DND-41 (cell line): Measurements from ENCODE around the gene ANP32E.

Source experiments
- ATAC-seq: fragments of 200-7000 bp; cut with Tn5 transposase; 3 replicates; pipeline ENCODE4 v1.9.1; 2021; ENCODE audit warnings: low read depth; ENCODE audit not compliant: insufficient read depth
- DNase-seq: peaks from one replicate; pipeline ENCODE4 v3.0.0-alpha.2; 2020
- H2AFZ ChIP-seq: 2 replicates; pipeline ENCODE4 v1.6.0; 2012; ENCODE audit warnings: low read depth, low read length
- H3K27ac ChIP-seq: 2 replicates; pipeline ENCODE4 v1.5.1; 2012; ENCODE audit warnings: low read length, inconsistent platforms
- H3K27me3 ChIP-seq: fragments of 200-600 bp; sonication (generic); 2 replicates; pipeline ENCODE4 v1.6.0; 2012; ENCODE audit warnings: low read length, mild to moderate bottlenecking, inconsistent platforms; ENCODE audit not compliant: insufficient read depth, poor library complexity
- H3K36me3 ChIP-seq: 2 replicates; pipeline ENCODE4 v1.5.1; 2012; ENCODE audit warnings: low read length, inconsistent platforms; ENCODE audit not compliant: insufficient read depth
- H3K4me1 ChIP-seq: 2 replicates; pipeline ENCODE4 v1.5.1; 2012; ENCODE audit warnings: mild to moderate bottlenecking, low read length; ENCODE audit not compliant: insufficient read depth
- H3K4me2 ChIP-seq: 2 replicates; pipeline ENCODE4 v1.6.0; 2012; ENCODE audit warnings: mild to moderate bottlenecking, moderate library complexity, low read length, inconsistent platforms; ENCODE audit not compliant: insufficient read depth
- H3K4me3 ChIP-seq, 2 experiments: fragments of 200-600 bp in 1 of 2; shearing (Covaris generic) in 1 of 2; 2 replicates each; pipeline ENCODE4 v1.5.1; 2012 to 2016; ENCODE audit warnings: inconsistent platforms in 2 of 2, low read length in 2 of 2, mild to moderate bottlenecking in 2 of 2, low read depth in 1 of 2, moderate library complexity in 1 of 2
- H3K79me2 ChIP-seq: 2 replicates; pipeline ENCODE4 v1.6.0; 2012; ENCODE audit warnings: low read length, inconsistent platforms; ENCODE audit not compliant: insufficient read depth
- H3K9ac ChIP-seq: 2 replicates; pipeline ENCODE4 v1.6.0; 2012; ENCODE audit warnings: low read depth, mild to moderate bottlenecking, inconsistent platforms, low read length, moderate library complexity
- H3K9me3 ChIP-seq: 2 replicates; pipeline ENCODE4 v1.5.1; 2012; ENCODE audit warnings: low read length, moderate library complexity, mild to moderate bottlenecking, inconsistent platforms; ENCODE audit not compliant: insufficient read depth, severe bottlenecking
- H4K20me1 ChIP-seq: 2 replicates; pipeline ENCODE4 v1.6.0; 2012; ENCODE audit warnings: low read length; ENCODE audit not compliant: insufficient read depth
- EZH2 ChIP-seq: IDR thresholded peaks from 3 replicates; pipeline ENCODE4 v1.6.1; 2012; ENCODE audit warnings: borderline replicate concordance, low read depth, mild to moderate bottlenecking, moderate library complexity, low read length, inconsistent platforms; ENCODE audit not compliant: severe bottlenecking
- TF ChIP-seq, protein P1 (sequence below): IDR thresholded peaks from 2 replicates; pipeline ENCODE4 v1.5.1; 2012; ENCODE audit warnings: borderline replicate concordance, low read length, moderate library complexity, mild to moderate bottlenecking; ENCODE audit not compliant: poor library complexity, severe bottlenecking; ENCODE audit errors: extremely low read depth

The ANP32E gene

DNA sequence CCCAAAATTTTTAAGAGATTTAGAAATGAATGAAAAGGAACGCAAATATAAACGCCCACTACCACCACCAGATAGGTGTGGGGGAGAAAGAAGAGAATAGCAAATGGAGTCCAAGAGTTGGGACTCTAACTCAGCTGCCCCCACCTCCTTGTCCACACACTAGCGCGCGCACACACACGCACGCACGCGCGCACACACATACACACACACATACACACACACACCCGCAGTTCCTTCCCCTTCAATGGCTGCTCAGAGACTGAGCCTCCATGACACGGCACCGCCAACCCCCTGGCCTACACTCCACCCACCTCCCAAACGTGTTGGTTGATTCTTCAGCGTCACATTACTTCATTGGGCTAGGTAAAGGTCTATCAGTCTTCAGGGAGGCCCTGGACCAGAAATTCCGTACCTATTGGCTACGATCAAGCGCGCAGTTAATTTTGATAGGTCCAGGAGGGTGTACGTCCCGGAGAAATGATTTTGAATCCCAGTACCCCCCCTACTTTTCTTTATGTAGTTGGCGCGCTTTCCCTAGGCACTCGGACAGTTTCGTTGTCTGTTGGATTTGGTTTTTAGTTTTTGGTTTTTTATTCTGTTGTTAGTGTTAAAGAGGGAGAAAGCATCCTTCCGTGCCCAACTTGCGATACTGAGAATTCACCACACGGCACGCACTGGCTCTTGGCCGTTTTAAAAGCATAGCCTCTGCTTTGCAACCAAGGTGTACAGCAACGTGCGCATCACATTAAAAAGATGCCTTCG, at the start of gene ANP32E:
Gene ANP32E (minus strand): TSS at position 261 of the 762 bp plus-strand sequence. CDS start 326 bp downstream, outside the sequence.
- Histone ChIP-seq H3K79me2 (peaks cover 53% of the 10 kb centered on the region), H3K36me3 (peaks cover 5% of the 10 kb centered on the region), H4K20me1 (peaks cover 12% of the 10 kb centered on the region; the same call in 1 of the 2 replicates), H2AFZ (peak within 1 kb of the TSS; percentile 69), H3K4me2 (peak within 1 kb of the TSS; percentile 67), H3K4me3 (peak within 1 kb of the TSS; percentile 74 to 76), H3K9ac (peak within 1 kb of the TSS; percentile 99), H3K27me3 (no peaks in the 10 kb centered on the region), H3K27ac (peak within 1 kb of the TSS; percentile 97), H3K4me1 (peaks cover 32% of the 10 kb centered on the region), H3K9me3 (no peaks in the 10 kb centered on the region)
- ATAC-seq (peak; percentile 88), DNase-seq (peak; percentile 98)
- no peak for TF ChIP-seq EZH2
- TF ChIP-seq, protein P1, sequence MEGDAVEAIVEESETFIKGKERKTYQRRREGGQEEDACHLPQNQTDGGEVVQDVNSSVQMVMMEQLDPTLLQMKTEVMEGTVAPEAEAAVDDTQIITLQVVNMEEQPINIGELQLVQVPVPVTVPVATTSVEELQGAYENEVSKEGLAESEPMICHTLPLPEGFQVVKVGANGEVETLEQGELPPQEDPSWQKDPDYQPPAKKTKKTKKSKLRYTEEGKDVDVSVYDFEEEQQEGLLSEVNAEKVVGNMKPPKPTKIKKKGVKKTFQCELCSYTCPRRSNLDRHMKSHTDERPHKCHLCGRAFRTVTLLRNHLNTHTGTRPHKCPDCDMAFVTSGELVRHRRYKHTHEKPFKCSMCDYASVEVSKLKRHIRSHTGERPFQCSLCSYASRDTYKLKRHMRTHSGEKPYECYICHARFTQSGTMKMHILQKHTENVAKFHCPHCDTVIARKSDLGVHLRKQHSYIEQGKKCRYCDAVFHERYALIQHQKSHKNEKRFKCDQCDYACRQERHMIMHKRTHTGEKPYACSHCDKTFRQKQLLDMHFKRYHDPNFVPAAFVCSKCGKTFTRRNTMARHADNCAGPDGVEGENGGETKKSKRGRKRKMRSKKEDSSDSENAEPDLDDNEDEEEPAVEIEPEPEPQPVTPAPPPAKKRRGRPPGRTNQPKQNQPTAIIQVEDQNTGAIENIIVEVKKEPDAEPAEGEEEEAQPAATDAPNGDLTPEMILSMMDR = peak; percentile 37

DNA sequence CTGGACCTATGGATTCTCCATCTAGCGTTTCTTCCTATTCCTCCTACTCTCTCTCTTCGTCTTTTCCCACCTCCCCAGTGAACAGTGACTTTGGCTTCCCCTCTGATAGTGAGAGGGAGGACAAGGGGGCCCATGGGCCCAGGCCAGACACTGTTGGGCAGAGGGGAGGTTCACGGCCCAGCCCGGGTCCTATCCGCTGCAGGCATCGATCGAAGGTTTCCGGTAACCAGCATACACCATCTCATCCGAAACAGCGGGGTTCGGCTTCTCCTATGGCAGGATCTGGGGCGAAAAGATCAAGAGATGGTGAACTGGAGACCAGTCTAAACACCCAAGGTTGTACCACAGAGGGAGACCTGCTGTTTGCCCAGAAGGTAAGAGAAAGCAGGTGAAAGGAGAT, 47.3 kb upstream of the ANP32E start:
- peaks cover 20% of the 10 kb centered on the region for H3K27me3 ChIP-seq
- H3K79me2 ChIP-seq = no peaks in the 10 kb centered on the region
- no peaks in the 10 kb centered on the region for H3K36me3 ChIP-seq
- no peak for DNase-seq
- no peak for ATAC-seq
- H4K20me1 ChIP-seq = no peaks in the 10 kb centered on the region
- H3K4me3 ChIP-seq = no peak overlapping the region
- H3K27ac ChIP-seq = no peak overlapping the region
- no peak overlapping the region for H3K4me2 ChIP-seq
- H2AFZ ChIP-seq = no peak overlapping the region
- TF ChIP-seq EZH2 = no peak
- TF ChIP-seq, protein P1 = no peak
- H3K9ac ChIP-seq = no peak overlapping the region
- H3K9me3 ChIP-seq = no peaks in the 10 kb centered on the region
- H3K4me1 ChIP-seq = no peaks in the 10 kb centered on the region

DNA sequence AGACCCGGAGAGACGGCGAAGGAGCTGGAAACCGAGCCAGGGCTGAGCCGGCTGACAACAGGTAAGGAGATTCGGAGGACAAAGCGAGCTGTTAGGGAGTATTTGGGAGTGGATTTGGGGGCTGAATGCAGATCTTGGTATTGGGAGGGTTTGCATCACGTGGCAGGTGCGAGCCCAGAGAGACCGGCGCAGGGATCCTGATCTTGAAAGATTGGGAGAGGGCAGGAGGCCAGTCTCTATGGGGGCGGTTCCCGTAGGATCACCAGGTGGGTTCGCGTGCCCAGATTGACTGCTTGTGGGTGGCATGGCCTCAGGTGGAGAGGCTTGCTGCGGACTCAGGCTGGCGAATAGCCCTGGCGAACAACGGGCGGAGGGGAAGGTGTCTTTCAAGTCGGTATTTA, 46.6 kb upstream of the ANP32E start:
- H3K36me3 ChIP-seq = no peaks in the 10 kb centered on the region
- no peak overlapping the region for H3K9ac ChIP-seq
- H3K4me1 ChIP-seq = no peaks in the 10 kb centered on the region
- H3K27ac ChIP-seq = no peak overlapping the region
- H3K4me2 ChIP-seq = no peak overlapping the region
- H2AFZ ChIP-seq = no peak overlapping the region
- DNase-seq = no peak
- TF ChIP-seq EZH2 = no peak
- TF ChIP-seq, protein P1 = no peak
- no peaks in the 10 kb centered on the region for H3K79me2 ChIP-seq
- ATAC-seq = no peak
- no peaks in the 10 kb centered on the region for H4K20me1 ChIP-seq
- H3K27me3 ChIP-seq = peaks cover 20% of the 10 kb centered on the region
- H3K9me3 ChIP-seq = no peaks in the 10 kb centered on the region
- no peak overlapping the region for H3K4me3 ChIP-seq
